Activated T-cell treated with anti-CD3 and anti-CD28 coated beads, Interleukin-2, amount 50 U/mL, for 4 hours (primary cell): ENCODE data around the gene SLIT3. TPM values are rescaled to one million over a fixed set of nuclear protein-coding genes. Genes with fewer than 3 reads are reported as not detected.
"Not testable (repeated sequence)": the region's sequence is repeated elsewhere in the genome, so short reads cannot be mapped to it uniquely, and the experiment has no call there.

ENCODE experiments used
- ATAC-seq, 2 donors: fragments of 200-7000 bp; cut with Tn5 transposase; one replicate each; pipeline ENCODE4 v1.10.0; 2021
- DNase-seq: peaks from one replicate; pipeline ENCODE4 v3.0.0-alpha.2; 2020
- H3K27me3 Mint-ChIP-seq: one replicate; pipeline ENCODE4 v1.8.0; 2021; ENCODE audit warnings: low read depth, mixed read lengths
- H3K36me3 Mint-ChIP-seq: one replicate; pipeline ENCODE4 v1.8.0; 2022; ENCODE audit warnings: mixed read lengths; ENCODE audit not compliant: insufficient read depth
- H3K4me1 Mint-ChIP-seq: one replicate; pipeline ENCODE4 v1.8.0; 2021; ENCODE audit warnings: low read depth, mixed read lengths
- H3K4me3 Mint-ChIP-seq: one replicate; pipeline ENCODE4 v1.8.0; 2021; ENCODE audit warnings: mild to moderate bottlenecking, moderate library complexity, mixed read lengths
- H3K9me3 Mint-ChIP-seq: one replicate; pipeline ENCODE4 v1.8.0; 2021; ENCODE audit warnings: mixed read lengths
- total RNA-seq, 3 donors: library from RNA; stranded (reverse); gene quantifications; one replicate each; pipeline ENCODE4 v1.2.1, GENCODE V29; 2021

Gene SLIT3
- total RNA-seq, 3 donors from 2014 or later = 0.03 to 0.16 (median 0.03) TPM

GRCh38 chr5:169105582-169105981 is 195.4 kb downstream of the SLIT3 start:
- H3K9me3 Mint-ChIP-seq, H3K4me3 Mint-ChIP-seq, ATAC-seq, H3K4me1 Mint-ChIP-seq, H3K27me3 Mint-ChIP-seq, H3K36me3 Mint-ChIP-seq, DNase-seq: not testable (repeated sequence)

DNA sequence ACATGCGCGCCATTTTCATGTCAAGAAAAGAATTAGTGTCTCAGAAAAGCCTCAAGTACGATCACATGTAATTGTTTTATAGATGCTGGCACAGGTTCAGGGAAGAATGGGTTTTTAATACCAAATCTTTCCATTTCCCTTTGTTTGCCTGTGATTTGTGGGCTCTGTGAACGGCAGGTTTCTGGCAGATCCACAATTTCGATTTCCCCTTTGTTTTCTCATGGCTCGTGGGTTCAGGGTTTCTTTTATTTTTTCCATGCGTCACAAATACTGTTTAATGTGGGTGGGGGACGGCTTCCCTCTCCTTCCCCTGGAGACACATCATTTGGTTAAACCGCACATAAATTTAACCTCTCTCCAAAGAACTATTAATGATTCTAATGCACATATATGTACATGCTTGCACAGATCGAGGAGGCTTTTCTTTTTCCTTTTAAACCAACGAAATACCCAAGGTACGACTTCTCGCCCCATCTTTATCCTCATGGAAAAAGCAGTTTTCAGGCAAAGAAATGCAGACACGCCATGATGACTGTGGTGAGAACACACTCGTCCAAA is 195.9 kb downstream of the SLIT3 start:
- DNase-seq (no peak), ATAC-seq (no peak)
- H3K27me3 Mint-ChIP-seq = no peaks in the 10 kb centered on the region
- no peaks in the 10 kb centered on the region for H3K4me1 Mint-ChIP-seq
- H3K4me3 Mint-ChIP-seq = no peak overlapping the region
- no peaks in the 10 kb centered on the region for H3K36me3 Mint-ChIP-seq
- peaks cover 4% of the 10 kb centered on the region for H3K9me3 Mint-ChIP-seq

DNA sequence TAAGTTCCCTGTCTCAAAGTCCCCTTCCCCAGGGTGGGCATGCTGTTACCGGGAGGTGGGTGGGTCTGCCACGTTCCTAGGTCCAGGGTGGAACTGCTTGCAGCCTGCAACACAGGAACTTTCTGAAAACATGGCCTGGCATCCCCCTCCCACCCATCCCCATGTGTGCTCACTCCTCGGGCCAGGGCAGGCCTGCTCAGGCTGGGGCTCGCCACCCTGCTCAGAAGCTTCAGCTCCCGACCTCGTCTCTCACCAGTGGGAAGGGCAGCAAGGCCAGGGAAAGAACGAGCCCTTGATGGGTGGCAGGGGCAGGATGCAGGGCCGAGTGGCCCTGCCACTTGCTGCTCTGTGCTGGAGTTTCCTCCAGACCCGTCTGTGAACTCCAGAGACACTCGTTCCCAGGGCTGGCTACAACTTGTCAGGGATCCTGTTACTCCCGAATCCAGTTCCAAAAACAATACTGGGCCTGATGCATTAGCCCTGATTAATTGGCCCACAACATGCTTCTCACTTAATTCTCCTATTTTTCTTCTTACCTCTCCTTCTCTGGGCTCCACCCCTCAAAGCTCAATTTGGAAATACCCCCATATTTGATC is 197.3 kb downstream of the SLIT3 start:
- H3K4me1 Mint-ChIP-seq = no peaks in the 10 kb centered on the region
- DNase-seq = no peak
- H3K4me3 Mint-ChIP-seq = no peak overlapping the region
- H3K36me3 Mint-ChIP-seq = no peaks in the 10 kb centered on the region
- ATAC-seq = no peak
- H3K9me3 Mint-ChIP-seq = peaks cover 4% of the 10 kb centered on the region
- H3K27me3 Mint-ChIP-seq = no peaks in the 10 kb centered on the region

DNA sequence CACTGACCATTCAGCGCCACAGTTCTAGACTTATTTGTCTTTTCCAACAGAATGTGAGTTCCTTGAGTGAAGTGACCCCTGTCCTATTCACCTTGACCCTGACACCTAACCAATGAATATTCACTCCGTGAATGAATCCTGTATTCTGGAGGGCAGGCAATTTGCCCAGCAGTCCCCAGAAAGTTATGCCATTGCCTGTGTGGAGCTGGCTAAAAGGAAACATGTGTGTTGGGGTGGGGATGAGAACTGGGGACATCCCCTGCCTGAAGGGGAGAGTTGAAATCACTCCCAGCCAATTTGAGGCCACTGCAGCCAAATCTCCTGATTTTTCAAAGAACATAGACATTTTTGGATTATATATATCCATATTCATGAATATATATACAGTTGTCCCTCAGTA is 199.0 kb downstream of the SLIT3 start:
- DNase-seq = no peak
- ATAC-seq = no peak
- H3K4me1 Mint-ChIP-seq = no peaks in the 10 kb centered on the region
- H3K9me3 Mint-ChIP-seq = peaks cover 4% of the 10 kb centered on the region
- no peak overlapping the region for H3K4me3 Mint-ChIP-seq
- H3K27me3 Mint-ChIP-seq = no peaks in the 10 kb centered on the region
- no peaks in the 10 kb centered on the region for H3K36me3 Mint-ChIP-seq

GRCh38 chr5:169100735-169101075 is 200.2 kb downstream of the SLIT3 start:
- Mint-ChIP-seq H3K9me3 (peaks cover 4% of the 10 kb centered on the region), H3K4me3 (no peak overlapping the region)
- no peak for ATAC-seq

DNA sequence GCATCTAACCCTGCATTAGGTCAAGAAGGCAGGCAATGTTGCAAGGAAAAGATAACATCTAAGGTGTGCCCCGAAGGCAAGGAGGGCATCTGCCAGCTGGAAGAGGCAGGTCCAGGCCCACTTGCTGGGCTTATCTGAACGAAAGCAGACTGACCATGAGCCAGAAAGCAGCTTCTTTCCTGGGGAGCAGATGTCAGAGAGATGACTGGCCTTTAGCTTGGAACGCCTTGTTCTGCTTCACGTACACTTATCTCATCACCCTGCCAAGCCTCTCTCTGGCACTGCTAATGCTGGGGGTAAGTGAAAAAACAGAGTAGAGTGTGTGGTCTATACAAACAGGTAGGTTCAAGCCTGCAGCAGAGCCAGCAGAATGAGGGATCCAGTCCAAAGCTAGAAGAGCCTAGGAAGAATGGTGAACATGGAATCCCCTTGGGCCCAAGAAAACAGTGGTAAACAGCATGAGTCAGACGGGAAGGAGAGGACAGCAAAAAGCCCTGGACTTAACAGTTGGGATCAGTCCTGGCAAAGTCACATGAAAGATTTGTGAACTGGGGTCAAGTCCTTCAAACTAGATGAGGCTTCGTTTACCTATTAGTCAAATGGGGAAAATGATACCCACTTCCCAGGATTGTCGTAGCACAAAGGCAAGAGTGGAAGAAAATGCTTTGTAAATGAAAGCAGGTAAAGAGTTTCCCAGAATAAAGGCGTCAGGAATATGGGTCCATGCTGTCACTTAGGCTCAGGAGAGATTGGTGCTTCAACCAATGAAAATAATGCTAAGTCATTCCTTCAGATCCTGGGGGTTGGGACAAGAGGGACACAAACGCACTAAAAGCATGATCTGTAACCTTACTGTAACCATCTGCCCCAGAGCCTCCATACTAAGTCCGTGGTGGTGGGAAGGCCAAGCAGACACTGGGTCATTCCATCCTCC is 200.9 kb downstream of the SLIT3 start:
- Mint-ChIP-seq H3K4me3 (no peak overlapping the region), H3K9me3 (peaks cover 4% of the 10 kb centered on the region), H3K4me1 (no peaks in the 10 kb centered on the region), H3K36me3 (no peaks in the 10 kb centered on the region), H3K27me3 (no peaks in the 10 kb centered on the region)
- ATAC-seq = no peak
- DNase-seq = no peak

More at GRCh38 chr5:169100735-169101075, 200.2 kb downstream of the SLIT3 start:
- no peak for DNase-seq
- Mint-ChIP-seq H3K4me1 (no peaks in the 10 kb centered on the region), H3K27me3 (no peaks in the 10 kb centered on the region), H3K36me3 (no peaks in the 10 kb centered on the region)

GRCh38 chr5:169098331-169099121 is 202.4 kb downstream of the SLIT3 start:
- Mint-ChIP-seq H3K27me3 (no peaks in the 10 kb centered on the region), H3K4me3 (no peak overlapping the region), H3K9me3 (peaks cover 4% of the 10 kb centered on the region), H3K4me1 (no peaks in the 10 kb centered on the region), H3K36me3 (no peaks in the 10 kb centered on the region)
- DNase-seq (no peak), ATAC-seq (no peak)

GRCh38 chr5:169097374-169098326 is 203.3 kb downstream of the SLIT3 start:
- no peaks in the 10 kb centered on the region for H3K27me3 Mint-ChIP-seq
- H3K36me3 Mint-ChIP-seq = no peaks in the 10 kb centered on the region
- H3K4me1 Mint-ChIP-seq = no peaks in the 10 kb centered on the region
- DNase-seq (no peak), ATAC-seq (no peak)
- peaks cover 4% of the 10 kb centered on the region for H3K9me3 Mint-ChIP-seq
- no peak overlapping the region for H3K4me3 Mint-ChIP-seq

GRCh38 chr5:169095976-169096375 is 205.0 kb downstream of the SLIT3 start:
- Mint-ChIP-seq H3K36me3 (no peaks in the 10 kb centered on the region), H3K9me3 (no peaks in the 10 kb centered on the region), H3K27me3 (no peaks in the 10 kb centered on the region), H3K4me1 (no peaks in the 10 kb centered on the region), H3K4me3 (no peak overlapping the region)
- DNase-seq = no peak
- no peak for ATAC-seq

- ATAC-seq (no peak), DNase-seq (no peak)
- H3K36me3 Mint-ChIP-seq = no peaks in the 10 kb centered on the region
- H3K4me3 Mint-ChIP-seq = no peak overlapping the region
- H3K9me3 Mint-ChIP-seq = peaks cover 4% of the 10 kb centered on the region
- no peaks in the 10 kb centered on the region for H3K27me3 Mint-ChIP-seq
- H3K4me1 Mint-ChIP-seq = no peaks in the 10 kb centered on the region
Observed at GRCh38 chr5:169095410-169095960, 205.5 kb downstream of the SLIT3 start.

- peaks cover 7% of the 10 kb centered on the region for H3K9me3 Mint-ChIP-seq
- no peaks in the 10 kb centered on the region for H3K36me3 Mint-ChIP-seq
- no peak for DNase-seq
- H3K4me1 Mint-ChIP-seq = no peaks in the 10 kb centered on the region
- H3K4me3 Mint-ChIP-seq = no peak overlapping the region
- H3K27me3 Mint-ChIP-seq = no peaks in the 10 kb centered on the region
- no peak for ATAC-seq
Observed at GRCh38 chr5:169094586-169095409, 206.1 kb downstream of the SLIT3 start.

- Mint-ChIP-seq H3K9me3 (peaks cover 7% of the 10 kb centered on the region), H3K27me3 (no peaks in the 10 kb centered on the region), H3K4me1 (no peaks in the 10 kb centered on the region), H3K4me3 (no peak overlapping the region), H3K36me3 (no peaks in the 10 kb centered on the region)
- DNase-seq (no peak), ATAC-seq (no peak)
Observed at GRCh38 chr5:169091396-169091980, 209.5 kb downstream of the SLIT3 start.
